PC-9 (cell line): Measurements from ENCODE around the gene COL4A5. TPM values are rescaled to one million over a fixed set of nuclear protein-coding genes. Genes with fewer than 3 reads are reported as not detected.

ENCODE experiments used
- BruUV-seq: library from RNA; stranded (reverse); fragments of 400-500 nt; replicated peaks from 2 replicates; lab custom pipeline; 2021; lab: Mats Ljungman, UMichigan
- CTCF ChIA-PET: fragments of 300-600 bp; sonication (Branson Sonifier 250); formaldehyde crosslinking; loops from one replicate; lab custom pipeline; 2022; ENCODE audit warnings: antibody characterized with exemption; lab: Charles Lee
- POLR2A ChIA-PET: fragments of 300-600 bp; sonication (Branson Sonifier 250); formaldehyde crosslinking; loops from one replicate; lab custom pipeline; 2022; ENCODE audit warnings: antibody characterized with exemption; ENCODE audit not compliant: unreplicated experiment; lab: Charles Lee
- DNase-seq, 2 experiments: peaks; one replicate each; pipeline versions ENCODE4 v3.0.0 to v3.0.0-alpha.2; 2015 to 2022; ENCODE audit warnings: mixed read lengths in 1 of 2
- H2AFZ ChIP-seq: fragments of 200-600 bp; sonication (generic); 2 replicates; pipeline ENCODE4 v1.8.1; 2017; ENCODE audit warnings: antibody characterized with exemption
- H3F3A ChIP-seq: fragments of 200-600 bp; sonication (generic); 2 replicates; pipeline ENCODE4 v1.8.1; 2017; ENCODE audit warnings: antibody characterized with exemption, mild to moderate bottlenecking, low read depth; ENCODE audit not compliant: insufficient read depth
- H3K27ac ChIP-seq: fragments of 200-600 bp; sonication (generic); 2 replicates; pipeline ENCODE4 v1.6.1; 2016; ENCODE audit warnings: mixed run types
- H3K27me3 ChIP-seq: fragments of 200-600 bp; sonication (generic); 2 replicates; pipeline ENCODE4 v1.6.1; 2016; ENCODE audit warnings: low read depth, mixed run types; ENCODE audit not compliant: insufficient read depth
- H3K36me3 ChIP-seq: fragments of 200-600 bp; sonication (generic); 2 replicates; pipeline ENCODE4 v1.6.1; 2016; ENCODE audit warnings: low read depth, mixed run types
- H3K4me1 ChIP-seq: fragments of 200-600 bp; sonication (generic); replicated peaks from 2 replicates; pipeline ENCODE4 v1.6.1; 2016; ENCODE audit warnings: mixed run types; ENCODE audit not compliant: insufficient read depth
- H3K4me2 ChIP-seq: fragments of 200-600 bp; sonication (generic); 2 replicates; pipeline ENCODE4 v1.6.1; 2017; ENCODE audit warnings: mixed run types
- H3K4me3 ChIP-seq: fragments of 200-600 bp; sonication (generic); 2 replicates; pipeline ENCODE4 v1.6.1; 2016; ENCODE audit warnings: mixed run types
- H3K79me2 ChIP-seq: fragments of 200-600 bp; sonication (generic); 2 replicates; pipeline ENCODE4 v1.6.1; 2017; ENCODE audit warnings: low read depth, mixed run types
- H3K9me2 ChIP-seq: fragments of 200-600 bp; sonication (generic); 2 replicates; pipeline ENCODE4 v1.8.1; 2017; ENCODE audit warnings: mild to moderate bottlenecking; ENCODE audit not compliant: insufficient read depth
- H3K9me3 ChIP-seq: fragments of 200-600 bp; sonication (generic); 2 replicates; pipeline ENCODE4 v1.8.1; 2016; ENCODE audit warnings: low read depth; ENCODE audit not compliant: insufficient read depth
- H4K20me1 ChIP-seq: fragments of 200-600 bp; sonication (generic); 2 replicates; pipeline ENCODE4 v1.8.1; 2017; ENCODE audit not compliant: insufficient read depth
- CTCF ChIP-seq: fragments of 200-600 bp; sonication (generic); conservative IDR thresholded peaks from 2 replicates; pipeline ENCODE4 v1.6.1; 2017; ENCODE audit warnings: mixed run types, antibody characterized with exemption, mild to moderate bottlenecking, moderate library complexity
- EZH2 ChIP-seq: fragments of 200-600 bp; sonication (generic); IDR thresholded peaks from 2 replicates; pipeline ENCODE4 v1.8.0; 2017; ENCODE audit warnings: antibody characterized with exemption, low read depth
- intact Hi-C: fragments of 100-400 bp; cut with micrococcal nuclease; formaldehyde crosslinking; loops from one replicate; pipeline ENCODE4 v1.10.0; 2022; ENCODE audit not compliant: unreplicated experiment
- total RNA-seq: library from RNA; stranded (reverse); gene quantifications from 2 replicates; pipeline ENCODE4 v1.2.3, GENCODE V29; 2021

COL4A5 gene
- total RNA-seq, 1 experiment from 2014 or later: 82.3 TPM

- BruUV-seq: no TSS peak
- H3K79me2 ChIP-seq: no peaks in the 10 kb centered on the region
- no peak overlapping the region for H2AFZ ChIP-seq
- H3K27ac ChIP-seq: no peak overlapping the region
- ChIA-PET POLR2A (no interaction called here), CTCF (no interaction called here)
- no peaks in the 10 kb centered on the region; the same call in 1 of the 2 replicates for H3K9me2 ChIP-seq
- no peak overlapping the region for H3K4me2 ChIP-seq
- no peak overlapping the region for H3K4me3 ChIP-seq
- no peaks in the 10 kb centered on the region; the same call in 1 of the 2 replicates for H4K20me1 ChIP-seq
- H3K36me3 ChIP-seq: no peaks in the 10 kb centered on the region; the same call in 1 of the 2 replicates
- intact Hi-C loops: no loop called here
- no peak for TF ChIP-seq CTCF
- no peak for TF ChIP-seq EZH2
- no peaks in the 10 kb centered on the region for H3F3A ChIP-seq
- no peaks in the 10 kb centered on the region for H3K9me3 ChIP-seq
- no peak for DNase-seq
- H3K27me3 ChIP-seq: no peaks in the 10 kb centered on the region
- H3K4me1 ChIP-seq: no peaks in the 10 kb centered on the region
Observed at GRCh38 chrX:108494406-108495090, 54.9 kb downstream of the COL4A5 start.

GRCh38 chrX:108511721-108512120 lies 72.1 kb downstream of the COL4A5 start:
- H3K4me2 ChIP-seq: no peak overlapping the region
- no peaks in the 10 kb centered on the region for H3K9me2 ChIP-seq
- ChIA-PET POLR2A (no interaction called here), CTCF (no interaction called here)
- DNase-seq: no peak
- H3K79me2 ChIP-seq: no peaks in the 10 kb centered on the region
- no peak overlapping the region for H2AFZ ChIP-seq
- BruUV-seq: no TSS peak
- H3K27ac ChIP-seq: no peak overlapping the region
- intact Hi-C loops: no loop called here
- no peak for TF ChIP-seq EZH2
- no peak overlapping the region for H3K4me3 ChIP-seq
- H4K20me1 ChIP-seq: no peaks in the 10 kb centered on the region
- no peaks in the 10 kb centered on the region for H3K27me3 ChIP-seq
- no peaks in the 10 kb centered on the region for H3K36me3 ChIP-seq
- H3F3A ChIP-seq: no peaks in the 10 kb centered on the region
- H3K4me1 ChIP-seq: no peaks in the 10 kb centered on the region
- H3K9me3 ChIP-seq: peaks cover 4% of the 10 kb centered on the region; the same call in 1 of the 2 replicates

GRCh38 chrX:108516184-108516583 lies 76.5 kb downstream of the COL4A5 start:
- no peaks in the 10 kb centered on the region for H3K4me1 ChIP-seq
- no peaks in the 10 kb centered on the region for H3K79me2 ChIP-seq
- H3K36me3 ChIP-seq: no peaks in the 10 kb centered on the region
- H2AFZ ChIP-seq: no peak overlapping the region
- H3K9me3 ChIP-seq: no peaks in the 10 kb centered on the region; the same call in 1 of the 2 replicates
- H3K4me3 ChIP-seq: no peak overlapping the region
- DNase-seq: no peak
- intact Hi-C loops: no loop called here
- H3K9me2 ChIP-seq: no peaks in the 10 kb centered on the region
- H3K27me3 ChIP-seq: no peaks in the 10 kb centered on the region
- H3F3A ChIP-seq: no peaks in the 10 kb centered on the region
- no peak overlapping the region for H3K27ac ChIP-seq
- BruUV-seq: no TSS peak
- no peaks in the 10 kb centered on the region for H4K20me1 ChIP-seq
- ChIA-PET CTCF (no interaction called here), POLR2A (no interaction called here)
- TF ChIP-seq EZH2 (no peak), CTCF (no peak)
- no peak overlapping the region for H3K4me2 ChIP-seq
